Ishikawa (cell line): ENCODE data around the gene PLVAP.

Source experiments
- CEBPB ChIP-seq: IDR thresholded peaks from 2 replicates; pipeline ENCODE4 v1.6.1; 2012
- CREB1 ChIP-seq: IDR thresholded peaks from 2 replicates; pipeline ENCODE4 v1.6.1; 2012; ENCODE audit warnings: low read depth
- EGR1 ChIP-seq: IDR thresholded peaks from 2 replicates; pipeline ENCODE4 v1.6.1; 2012
- EP300 ChIP-seq: IDR thresholded peaks from 2 replicates; pipeline ENCODE4 v1.6.1; 2012; ENCODE audit warnings: borderline replicate concordance
- FOXM1 ChIP-seq: IDR thresholded peaks from 2 replicates; pipeline ENCODE4 v1.6.1; 2012; ENCODE audit warnings: low read depth, borderline replicate concordance
- MAX ChIP-seq: IDR thresholded peaks from 2 replicates; pipeline ENCODE4 v1.6.1; 2012
- NFIC ChIP-seq: IDR thresholded peaks from 2 replicates; pipeline ENCODE4 v1.6.1; 2012
- RAD21 ChIP-seq: IDR thresholded peaks from 2 replicates; pipeline ENCODE4 v1.6.1; 2012; ENCODE audit warnings: low read depth
- REST ChIP-seq: IDR thresholded peaks from 2 replicates; pipeline ENCODE4 v1.6.1; 2012; ENCODE audit warnings: low read depth, mild to moderate bottlenecking
- TAF1 ChIP-seq: IDR thresholded peaks from 2 replicates; pipeline ENCODE4 v1.6.1; 2012; ENCODE audit warnings: low read depth, mild to moderate bottlenecking
- TCF12 ChIP-seq: IDR thresholded peaks from 2 replicates; pipeline ENCODE4 v1.6.1; 2012; ENCODE audit warnings: low read depth
- TEAD4 ChIP-seq: IDR thresholded peaks from 2 replicates; pipeline ENCODE4 v1.6.1; 2012
- USF1 ChIP-seq: IDR thresholded peaks from 2 replicates; pipeline ENCODE4 v1.6.1; 2012
- YY1 ChIP-seq: IDR thresholded peaks from 2 replicates; pipeline ENCODE4 v1.6.1; 2012; ENCODE audit warnings: low read depth
- ZBTB7A ChIP-seq: IDR thresholded peaks from 2 replicates; pipeline ENCODE4 v1.6.1; 2012; ENCODE audit warnings: low read depth

The PLVAP gene

GRCh38 chr19:17324357-17325114 lies 52.6 kb downstream of the PLVAP start:
- TF ChIP-seq USF1 (no peak), EGR1 (no peak), TCF12 (no peak), YY1 (no peak), MAX (no peak), CREB1 (no peak), NFIC (no peak), EP300 (no peak), RAD21 (no peak), FOXM1 (no peak), TEAD4 (no peak), CEBPB (no peak), REST (no peak), ZBTB7A (no peak)

GRCh38 chr19:17323964-17324332 lies 53.2 kb downstream of the PLVAP start:
- TF ChIP-seq EP300 = no peak
- no peak for TF ChIP-seq MAX
- TF ChIP-seq TAF1 = no peak
- TF ChIP-seq TCF12 = no peak
- no peak for TF ChIP-seq YY1
- TF ChIP-seq TEAD4 = no peak
- no peak for TF ChIP-seq FOXM1
- TF ChIP-seq REST = no peak
- TF ChIP-seq EGR1 = no peak
- no peak for TF ChIP-seq CEBPB
- TF ChIP-seq NFIC = no peak
- TF ChIP-seq CREB1 = no peak
- TF ChIP-seq USF1 = no peak
- TF ChIP-seq ZBTB7A = no peak
- TF ChIP-seq RAD21 = no peak

- TF ChIP-seq RAD21 (no peak), TEAD4 (no peak), YY1 (no peak), USF1 (no peak), FOXM1 (no peak), CREB1 (no peak), REST (no peak), MAX (no peak), EGR1 (no peak), EP300 (no peak), CEBPB (no peak), TAF1 (no peak), NFIC (no peak), ZBTB7A (no peak), TCF12 (no peak)
Observed at GRCh38 chr19:17323300-17323963, 53.7 kb downstream of the PLVAP start.
